IMR-90 (cell line): Measurements from ENCODE around the gene HYOU1. TPM values are rescaled to one million over a fixed set of nuclear protein-coding genes. Genes with fewer than 3 reads are reported as not detected.

Source experiments
- ATAC-seq: fragments of 200-7000 bp; cut with Tn5 transposase; 2 replicates; pipeline ENCODE4 v1.9.1; 2020; ENCODE audit warnings: low read depth, mild to moderate bottlenecking, moderate library complexity
- BruUV-seq: library from RNA; stranded (reverse); fragments of 400-500 nt; replicated peaks from 2 replicates; lab custom pipeline; 2021; lab: Mats Ljungman, UMichigan
- CTCF ChIA-PET: fragments of 300-600 bp; formaldehyde crosslinking; extraction: SDS; loops from one replicate; lab custom pipeline; 2021; ENCODE audit warnings: antibody characterized with exemption; lab: Yijun Ruan, JAX
- POLR2A ChIA-PET: fragments of 300-600 bp; sonication (Branson Sonifier 250); formaldehyde crosslinking; loops from one replicate; lab custom pipeline; 2022; ENCODE audit warnings: antibody characterized with exemption; ENCODE audit not compliant: unreplicated experiment; lab: Charles Lee
- DNase-seq: peaks from one replicate; pipeline ENCODE4 v3.0.0; 2013
- H2AFZ ChIP-seq: replicated peaks from 2 replicates; pipeline ENCODE3; 2013; ENCODE audit warnings: low read length, mild to moderate bottlenecking; ENCODE audit not compliant: poor library complexity
- H2AK5ac ChIP-seq: 2 replicates; pipeline ENCODE4 v1.6.1; 2013; ENCODE audit warnings: low read depth, low read length, inconsistent platforms
- H2AK9ac ChIP-seq: replicated peaks from 2 replicates; pipeline ENCODE3; 2013; ENCODE audit warnings: mild to moderate bottlenecking, low read depth, low read length, moderate library complexity; ENCODE audit not compliant: poor library complexity
- H2BK120ac ChIP-seq: 2 replicates; pipeline ENCODE4 v1.6.1; 2013; ENCODE audit warnings: low read depth, low read length, inconsistent platforms
- H2BK15ac ChIP-seq: 3 replicates; pipeline ENCODE4 v1.6.1; 2013; ENCODE audit warnings: low read depth, low read length, inconsistent platforms
- H2BK20ac ChIP-seq: 2 replicates; pipeline ENCODE4 v1.6.1; 2013; ENCODE audit warnings: low read depth, mild to moderate bottlenecking, inconsistent platforms, low read length, moderate library complexity
- H2BK5ac ChIP-seq: 2 replicates; pipeline ENCODE4 v1.6.1; 2013; ENCODE audit warnings: mild to moderate bottlenecking, low read depth, low read length, inconsistent platforms; ENCODE audit not compliant: poor library complexity, severe bottlenecking
- H3K14ac ChIP-seq: replicated peaks from 2 replicates; pipeline ENCODE4 v1.6.1; 2013; ENCODE audit warnings: low read depth, low read length, inconsistent platforms
- H3K18ac ChIP-seq: 2 replicates; pipeline ENCODE4 v1.6.1; 2013; ENCODE audit warnings: low read depth, low read length, control low read depth
- H3K23ac ChIP-seq: 2 replicates; pipeline ENCODE4 v1.6.1; 2013; ENCODE audit warnings: low read depth, low read length, inconsistent platforms
- H3K27ac ChIP-seq: 2 replicates; pipeline ENCODE4 v1.5.1; 2013; ENCODE audit warnings: mild to moderate bottlenecking, control low read depth, low read length; ENCODE audit not compliant: insufficient read depth
- H3K27me3 ChIP-seq: 2 replicates; pipeline ENCODE4 v1.6.1; 2013; ENCODE audit warnings: low read length; ENCODE audit not compliant: control insufficient read depth, insufficient read depth
- H3K36me3 ChIP-seq: 2 replicates; pipeline ENCODE4 v1.6.1; 2013; ENCODE audit warnings: low read length, mixed read lengths; ENCODE audit not compliant: control insufficient read depth, insufficient read depth
- H3K4ac ChIP-seq: 2 replicates; pipeline ENCODE4 v1.6.1; 2013; ENCODE audit warnings: low read depth, low read length, inconsistent platforms
- H3K4me1 ChIP-seq: 2 replicates; pipeline ENCODE4 v1.6.1; 2013; ENCODE audit warnings: low read length, mixed read lengths; ENCODE audit not compliant: control insufficient read depth, insufficient read depth
- H3K4me2 ChIP-seq: 2 replicates; pipeline ENCODE4 v1.6.1; 2013; ENCODE audit warnings: low read depth, mild to moderate bottlenecking, control low read depth, low read length, moderate library complexity
- H3K4me3 ChIP-seq: 2 replicates; pipeline ENCODE4 v1.5.1; 2013; ENCODE audit warnings: low read depth, mild to moderate bottlenecking, control low read depth, low read length, moderate library complexity; ENCODE audit not compliant: insufficient read depth
- H3K56ac ChIP-seq: 2 replicates; pipeline ENCODE4 v1.6.1; 2013; ENCODE audit warnings: low read length, inconsistent platforms; ENCODE audit not compliant: insufficient read depth; ENCODE audit errors: extremely low read depth
- H3K79me1 ChIP-seq, 2 experiments: 2 replicates each; pipeline ENCODE4 v1.6.1; 2013; ENCODE audit warnings: low read length in 2 of 2, inconsistent platforms in 1 of 2, low read depth in 1 of 2
- H3K9ac ChIP-seq: 2 replicates; pipeline ENCODE4 v1.6.1; 2013; ENCODE audit warnings: low read depth, low read length, control low read depth
- H3K9me1 ChIP-seq: 2 replicates; pipeline ENCODE4 v1.6.1; 2013; ENCODE audit warnings: low read length, inconsistent platforms; ENCODE audit not compliant: insufficient read depth
- H3K9me3 ChIP-seq: 2 replicates; pipeline ENCODE4 v1.6.1; 2013; ENCODE audit warnings: low read length; ENCODE audit not compliant: control insufficient read depth, insufficient read depth
- H4K20me1 ChIP-seq: 2 replicates; pipeline ENCODE4 v1.6.1; 2013; ENCODE audit warnings: low read length, inconsistent platforms; ENCODE audit not compliant: insufficient read depth
- H4K5ac ChIP-seq: 2 replicates; pipeline ENCODE4 v1.6.1; 2013; ENCODE audit warnings: mild to moderate bottlenecking, low read depth, low read length, control low read depth
- H4K8ac ChIP-seq, 2 experiments: 2 replicates each; pipeline ENCODE4 v1.6.1; 2013; ENCODE audit warnings: low read depth in 2 of 2, low read length in 2 of 2, control low read depth in 1 of 2, inconsistent platforms in 1 of 2
- H4K91ac ChIP-seq: 2 replicates; pipeline ENCODE4 v1.6.1; 2013; ENCODE audit warnings: low read depth, low read length, inconsistent platforms; ENCODE audit not compliant: insufficient read depth
- POLR2A ChIP-seq: IDR thresholded peaks from 2 replicates; pipeline ENCODE4 v1.6.1; 2012; ENCODE audit warnings: mild to moderate bottlenecking, low read depth, low read length
- WGBS, 2 experiments: methylation state at CpG; one replicate each; pipeline versions ENCODE4 v1.1.5 to v1.1.7; 2013; ENCODE audit warnings: missing lambda C conversion rate in 2 of 2; ENCODE audit not compliant: insufficient read length in 1 of 2; ENCODE audit errors: extremely low coverage in 2 of 2; 5-methylcytosine and 5-hydroxymethylcytosine counted together
- dilution Hi-C: fragments of 300-500 bp; cut with HindIII; formaldehyde crosslinking; loops from one replicate; pipeline ENCODE4 v1.14.3; 2018; ENCODE audit warnings: low sequenced_read_pairs; ENCODE audit not compliant: unreplicated experiment
- in situ Hi-C: fragments of 300-500 bp; cut with MboI; formaldehyde crosslinking; loops from 3 replicates; pipeline ENCODE4 v1.14.3; 2019; ENCODE audit warnings: low sequenced_read_pairs, inconsistent platforms, mixed read lengths
- intact Hi-C: fragments of 100-400 bp; cut with micrococcal nuclease; formaldehyde crosslinking; loops from 2 replicates; pipeline ENCODE4 v1.10.0; 2022
- polyA plus RNA-seq, 3 experiments: library from polyadenylated mRNA; depleted of rRNA; stranded (reverse); fragments of >200 nt; gene quantifications; 2 replicates each; pipeline ENCODE4 v1.2.3, GENCODE V29; 2012; ENCODE audit warnings: low replicate concordance in 1 of 3
- total RNA-seq: library from RNA; depleted of rRNA; stranded (reverse); fragments of >200 nt; gene quantifications from 2 replicates; pipeline ENCODE4 v1.2.3, GENCODE V29; 2012
- TF ChIP-seq, protein P1 (sequence below): conservative IDR thresholded peaks from 2 replicates; pipeline ENCODE4 v1.5.1; 2012; ENCODE audit warnings: mild to moderate bottlenecking, low read depth, low read length, improper control_type of control experiment
- TF ChIP-seq, protein P2 (sequence below): fragments of 150-350 bp; IDR thresholded peaks from 2 replicates; pipeline ENCODE4 v1.6.1; 2017; ENCODE audit warnings: mild to moderate bottlenecking, antibody characterized with exemption, low read length, low read depth

The HYOU1 gene
- total and polyA plus RNA-seq, 2 of the 4 experiments (the other 2 are of a cell fraction) = 117 to 181 TPM

DNA sequence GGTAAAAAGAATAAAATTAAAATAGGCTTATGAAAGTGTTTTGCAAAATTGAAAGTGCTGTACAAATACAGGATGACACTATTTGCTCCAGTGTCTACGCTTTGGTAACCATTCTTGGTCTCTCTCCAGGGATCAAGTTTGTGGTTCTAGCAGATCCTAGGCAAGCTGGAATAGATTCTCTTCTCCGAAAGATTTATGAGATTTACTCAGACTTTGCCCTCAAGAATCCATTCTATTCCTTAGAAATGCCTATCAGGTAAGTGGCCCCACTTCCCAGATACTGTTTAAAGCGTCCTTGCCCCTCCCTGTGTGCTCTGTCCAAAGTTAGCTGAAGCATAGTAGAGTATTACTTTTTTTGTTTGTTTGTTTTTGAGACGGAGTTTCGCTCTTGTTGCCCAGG lies 35.4 kb downstream of the HYOU1 start:
- H3K4me1 ChIP-seq = peaks cover 5% of the 10 kb centered on the region
- H4K5ac ChIP-seq = no peak overlapping the region
- peaks cover 21% of the 10 kb centered on the region for H4K20me1 ChIP-seq
- in situ Hi-C loops = no loop called here
- no peak overlapping the region for H3K27ac ChIP-seq
- H4K8ac ChIP-seq = no peak overlapping the region
- intact Hi-C loops = no loop called here
- H3K4me3 ChIP-seq = no peak overlapping the region
- no peak overlapping the region for H3K56ac ChIP-seq
- no peak overlapping the region for H2BK120ac ChIP-seq
- no peak overlapping the region for H2AFZ ChIP-seq
- no peak overlapping the region for H3K4me2 ChIP-seq
- POLR2A ChIA-PET = no interaction called here
- no peaks in the 10 kb centered on the region for H3K27me3 ChIP-seq
- H2BK5ac ChIP-seq = no peak overlapping the region
- TF ChIP-seq, protein P1, sequence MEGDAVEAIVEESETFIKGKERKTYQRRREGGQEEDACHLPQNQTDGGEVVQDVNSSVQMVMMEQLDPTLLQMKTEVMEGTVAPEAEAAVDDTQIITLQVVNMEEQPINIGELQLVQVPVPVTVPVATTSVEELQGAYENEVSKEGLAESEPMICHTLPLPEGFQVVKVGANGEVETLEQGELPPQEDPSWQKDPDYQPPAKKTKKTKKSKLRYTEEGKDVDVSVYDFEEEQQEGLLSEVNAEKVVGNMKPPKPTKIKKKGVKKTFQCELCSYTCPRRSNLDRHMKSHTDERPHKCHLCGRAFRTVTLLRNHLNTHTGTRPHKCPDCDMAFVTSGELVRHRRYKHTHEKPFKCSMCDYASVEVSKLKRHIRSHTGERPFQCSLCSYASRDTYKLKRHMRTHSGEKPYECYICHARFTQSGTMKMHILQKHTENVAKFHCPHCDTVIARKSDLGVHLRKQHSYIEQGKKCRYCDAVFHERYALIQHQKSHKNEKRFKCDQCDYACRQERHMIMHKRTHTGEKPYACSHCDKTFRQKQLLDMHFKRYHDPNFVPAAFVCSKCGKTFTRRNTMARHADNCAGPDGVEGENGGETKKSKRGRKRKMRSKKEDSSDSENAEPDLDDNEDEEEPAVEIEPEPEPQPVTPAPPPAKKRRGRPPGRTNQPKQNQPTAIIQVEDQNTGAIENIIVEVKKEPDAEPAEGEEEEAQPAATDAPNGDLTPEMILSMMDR = no peak
- no peak for TF ChIP-seq POLR2A
- TF ChIP-seq, protein P2, sequence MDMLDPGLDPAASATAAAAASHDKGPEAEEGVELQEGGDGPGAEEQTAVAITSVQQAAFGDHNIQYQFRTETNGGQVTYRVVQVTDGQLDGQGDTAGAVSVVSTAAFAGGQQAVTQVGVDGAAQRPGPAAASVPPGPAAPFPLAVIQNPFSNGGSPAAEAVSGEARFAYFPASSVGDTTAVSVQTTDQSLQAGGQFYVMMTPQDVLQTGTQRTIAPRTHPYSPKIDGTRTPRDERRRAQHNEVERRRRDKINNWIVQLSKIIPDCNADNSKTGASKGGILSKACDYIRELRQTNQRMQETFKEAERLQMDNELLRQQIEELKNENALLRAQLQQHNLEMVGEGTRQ = no peak
- H2BK15ac ChIP-seq = no peak overlapping the region
- no peak overlapping the region for H3K9ac ChIP-seq
- peaks cover 29% of the 10 kb centered on the region for H3K36me3 ChIP-seq
- no peak overlapping the region for H4K91ac ChIP-seq
- no peak for ATAC-seq
- no peak overlapping the region for H3K18ac ChIP-seq
- no TSS peak for BruUV-seq
- H3K9me1 ChIP-seq = peaks cover 3% of the 10 kb centered on the region
- peaks cover 19 to 55% of the 10 kb centered on the region in 2 experiments for H3K79me1 ChIP-seq
- no peak overlapping the region for H3K14ac ChIP-seq
- H3K4ac ChIP-seq = no peak overlapping the region
- 90% methylated on average over 3 of the region's 5 CpGs; no CpG with 5 or more reads in 1 of the 2 experiments for WGBS, 2 experiments
- H2AK9ac ChIP-seq = no peak overlapping the region
- H2AK5ac ChIP-seq = no peak overlapping the region
- dilution Hi-C loops = no loop called here
- H3K23ac ChIP-seq = no peak overlapping the region
- DNase-seq = no peak
- H3K9me3 ChIP-seq = no peaks in the 10 kb centered on the region
- no peak overlapping the region for H2BK20ac ChIP-seq
- CTCF ChIA-PET = no interaction called here
